ENCODE data around the gene SOAT2. TPM values are rescaled to one million over a fixed set of nuclear protein-coding genes. Genes with fewer than 3 reads are reported as not detected.

SOAT2 gene
- total RNA-seq, 1 experiment from 2014 or later, result not detected

DNA sequence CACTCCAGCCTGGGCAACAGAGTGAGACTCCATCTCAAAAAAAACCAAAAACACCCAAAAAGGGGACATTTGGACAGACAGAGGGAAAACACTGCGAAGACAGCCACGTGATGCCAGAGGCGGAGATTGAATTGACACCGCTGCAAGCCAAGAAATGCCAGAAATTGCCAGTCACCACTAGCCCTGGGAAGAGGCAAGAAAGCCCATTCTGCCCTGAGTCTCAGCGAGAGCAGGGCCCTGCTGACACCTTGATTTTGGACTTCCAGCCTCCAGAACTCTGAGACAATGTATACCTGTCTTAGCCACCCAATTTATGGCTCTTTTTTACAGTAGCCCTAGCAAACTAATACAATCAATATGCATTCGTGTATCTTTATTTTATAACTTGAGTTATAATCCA is 13.2 kb upstream of the SOAT2 start:
- H3K4ac ChIP-seq (ENCODE audit: low read depth, low read length), result no peak overlapping the region
- H2BK12ac ChIP-seq (ENCODE audit: insufficient read length, low read depth, low read length), result no peak overlapping the region
- Mint-ChIP-seq H3K36me3 (ENCODE audit: insufficient read depth in 1 of 3, low read depth in 3 of 3) (no peaks in the 10 kb centered on the region), H3K4me3 (no peak overlapping the region), H3K27ac (no peak overlapping the region), H3K27me3 (ENCODE audit: low read depth) (peaks cover 81% of the 10 kb centered on the region), H3K9me3 (peaks cover 0 to 3% of the 10 kb centered on the region in 2 experiments; a peak in 1 of 5 replicates), H3K4me1 (peaks cover 2 to 14% of the 10 kb centered on the region in 2 experiments; a peak in 3 of 4 replicates)
- H3K79me2 ChIP-seq (ENCODE audit: insufficient read depth, low read length), result no peaks in the 10 kb centered on the region
- no peak overlapping the region for H4K8ac ChIP-seq (replicated peaks; ENCODE audit: insufficient read length, low read depth, low read length)
- H2BK15ac ChIP-seq (ENCODE audit: low read depth, low read length), result no peak overlapping the region
- no peak overlapping the region for H4K91ac ChIP-seq (ENCODE audit: insufficient read length, low read depth, low read length)
- no peak overlapping the region for H3K4me2 ChIP-seq (ENCODE audit: insufficient read depth, insufficient read length, low read length)
- H3K27ac ChIP-seq (ENCODE audit: insufficient read length, low read depth, low read length), result no peak overlapping the region
- TF ChIP-seq, protein P1, sequence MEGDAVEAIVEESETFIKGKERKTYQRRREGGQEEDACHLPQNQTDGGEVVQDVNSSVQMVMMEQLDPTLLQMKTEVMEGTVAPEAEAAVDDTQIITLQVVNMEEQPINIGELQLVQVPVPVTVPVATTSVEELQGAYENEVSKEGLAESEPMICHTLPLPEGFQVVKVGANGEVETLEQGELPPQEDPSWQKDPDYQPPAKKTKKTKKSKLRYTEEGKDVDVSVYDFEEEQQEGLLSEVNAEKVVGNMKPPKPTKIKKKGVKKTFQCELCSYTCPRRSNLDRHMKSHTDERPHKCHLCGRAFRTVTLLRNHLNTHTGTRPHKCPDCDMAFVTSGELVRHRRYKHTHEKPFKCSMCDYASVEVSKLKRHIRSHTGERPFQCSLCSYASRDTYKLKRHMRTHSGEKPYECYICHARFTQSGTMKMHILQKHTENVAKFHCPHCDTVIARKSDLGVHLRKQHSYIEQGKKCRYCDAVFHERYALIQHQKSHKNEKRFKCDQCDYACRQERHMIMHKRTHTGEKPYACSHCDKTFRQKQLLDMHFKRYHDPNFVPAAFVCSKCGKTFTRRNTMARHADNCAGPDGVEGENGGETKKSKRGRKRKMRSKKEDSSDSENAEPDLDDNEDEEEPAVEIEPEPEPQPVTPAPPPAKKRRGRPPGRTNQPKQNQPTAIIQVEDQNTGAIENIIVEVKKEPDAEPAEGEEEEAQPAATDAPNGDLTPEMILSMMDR (conservative IDR thresholded peaks at IDR 0.05), result no peak
- no peaks in the 10 kb centered on the region for H3K9me3 ChIP-seq (ENCODE audit: control insufficient read depth, low read depth, low read length)
- no peaks in the 10 kb centered on the region for H3K79me1 ChIP-seq (ENCODE audit: insufficient read depth, low read depth, low read length, poor library complexity, severe bottlenecking)
- H3K9ac ChIP-seq (ENCODE audit: extremely low read depth, insufficient read length, low read length), result no peak overlapping the region
- H3K4me1 ChIP-seq (ENCODE audit: insufficient read depth, low read length), result no peaks in the 10 kb centered on the region; the same call in 1 of the 2 replicates
- H3K56ac ChIP-seq (ENCODE audit: insufficient read length, low read depth, low read length), result no peak overlapping the region
- H2BK5ac ChIP-seq (ENCODE audit: insufficient read length, low read length), result no peak overlapping the region
- no peak overlapping the region for H3K23ac ChIP-seq (ENCODE audit: insufficient read length, low read depth, low read length)
- H2AFZ ChIP-seq (ENCODE audit: low read length), result no peak overlapping the region
- no peaks in the 10 kb centered on the region for H3K23me2 ChIP-seq (ENCODE audit: insufficient read length, low read depth, low read length, poor library complexity, severe bottlenecking)
- no peak overlapping the region for H3K18ac ChIP-seq (ENCODE audit: insufficient read length, low read depth, low read length)
- WGBS (ENCODE audit: extremely low coverage, insufficient read length, low lambda C conversion rate), result no CpG with 5 or more reads among the region's 6 CpGs
- no peak overlapping the region for H2AK5ac ChIP-seq (ENCODE audit: insufficient read length, low read length)
- H2BK20ac ChIP-seq (ENCODE audit: low read depth, low read length, poor library complexity, severe bottlenecking), result no peak overlapping the region
- no peak for DNase-seq
- H3K14ac ChIP-seq (ENCODE audit: insufficient read depth, low read length), result no peak overlapping the region
- no peaks in the 10 kb centered on the region for H3K27me3 ChIP-seq (ENCODE audit: insufficient read depth, low read length)
- no peak overlapping the region for H4K5ac ChIP-seq (ENCODE audit: insufficient read length, low read depth, low read length)
- H3T11ph ChIP-seq (ENCODE audit: low read length), result no peak overlapping the region
- no peaks in the 10 kb centered on the region for H4K20me1 ChIP-seq (ENCODE audit: control insufficient read depth, insufficient read depth, insufficient read length)
- H2BK120ac ChIP-seq (ENCODE audit: low read depth, low read length, poor library complexity, severe bottlenecking), result no peak overlapping the region

All from H9 (cell line).